K562 (cell line): ENCODE results near the gene DNMT3A.

ENCODE experiments used
- CEBPB ChIP-seq: fragments of 450-650 bp; IDR thresholded peaks from 2 replicates; pipeline ENCODE4 v1.6.1; 2016; ENCODE audit warnings: missing genetic modification characterization, missing compliant biosample characterization
- CHD2 ChIP-seq: IDR thresholded peaks from 2 replicates; pipeline ENCODE4 v1.6.1; 2011; ENCODE audit warnings: low read depth, low read length
- ID3 ChIP-seq, 2 experiments: fragments of 250-450 bp in 1 of 2; fragments of 450-650 bp in 1 of 2; sonication (Bioruptor Pico) in 1 of 2; IDR thresholded peaks; 2 replicates each; pipeline versions ENCODE4 v1.6.1 to v1.8.0; 2016 to 2021; ENCODE audit warnings: mild to moderate bottlenecking in 2 of 2, moderate library complexity in 2 of 2, missing compliant biosample characterization in 1 of 2, missing genetic modification characterization in 1 of 2
- POLR2AphosphoS5 ChIP-seq: IDR thresholded peaks from 2 replicates; pipeline ENCODE4 v1.6.1; 2011; ENCODE audit warnings: mild to moderate bottlenecking, low read depth, low read length, moderate library complexity; ENCODE audit not compliant: control insufficient read depth, insufficient read depth
- REST ChIP-seq, 2 experiments: fragments of 450-650 bp; formaldehyde crosslinking in 1 of 2; IDR thresholded peaks; 2 replicates each; pipeline versions ENCODE4 v1.4.0 to v1.6.1; 2014 to 2020; ENCODE audit warnings: mild to moderate bottlenecking in 2 of 2, borderline replicate concordance in 1 of 2, low read depth in 1 of 2
- TSHZ1 ChIP-seq: fragments of 250-450 bp; sonication (Bioruptor Pico); IDR thresholded peaks from 2 replicates; pipeline ENCODE4 v1.4.0; 2020; ENCODE audit warnings: mild to moderate bottlenecking, moderate library complexity

GRCh38 chr2:25297738-25298137 lies 44.0 kb downstream of the DNMT3A start:
- TF ChIP-seq CEBPB (tag) (no peak), ID3 (CRISPR knock-in tag; IDR thresholded peaks at IDR 0.05) (no peak), ID3 (tag; IDR thresholded peaks at IDR 0.05) (no peak), REST (IDR thresholded peaks at IDR 0.05; ENCODE audit: borderline replicate concordance) (peak; percentile 42; the same call in 1 of the 2 replicates), REST (CRISPR knock-in tag; IDR thresholded peaks at IDR 0.05; ENCODE audit: low read depth) (no peak), TSHZ1 (CRISPR knock-in tag) (no peak), POLR2AphosphoS5 (no peak), CHD2 (no peak)
